ENCODE measurements around the gene KASH5.

KASH5 gene

GRCh38 chr19:49395581-49396407 is 7.7 kb downstream of the KASH5 start:
- no peak for DNase-seq (ENCODE audit: low spot score)

GRCh38 chr19:49396738-49397505 is 8.9 kb downstream of the KASH5 start:
- no peak for DNase-seq (ENCODE audit: low spot score)

GRCh38 chr19:49398001-49398615 is 10.1 kb downstream of the KASH5 start:
- no peak for DNase-seq (ENCODE audit: low spot score)

GRCh38 chr19:49398931-49399330 is 10.9 kb downstream of the KASH5 start:
- DNase-seq (ENCODE audit: low spot score), result no peak

GRCh38 chr19:49400029-49400428 is 12.0 kb downstream of the KASH5 start:
- no peak for DNase-seq (ENCODE audit: low spot score)

- no peak for DNase-seq (ENCODE audit: low spot score)
Measured at GRCh38 chr19:49403404-49404187, 15.5 kb downstream of the KASH5 start.

- DNase-seq (ENCODE audit: low spot score), result no peak
Measured at GRCh38 chr19:49407079-49407478, 19.0 kb downstream of the KASH5 start.

- DNase-seq (ENCODE audit: low spot score), result no peak
Measured at GRCh38 chr19:49407482-49408015, 19.5 kb downstream of the KASH5 start.

- DNase-seq (ENCODE audit: low spot score), result no peak
Measured at GRCh38 chr19:49408816-49409440, 20.9 kb downstream of the KASH5 start.

GRCh38 chr19:49409441-49410029 is 21.5 kb downstream of the KASH5 start:
- DNase-seq (ENCODE audit: low spot score), result no peak

GRCh38 chr19:49411681-49412326 is 23.8 kb downstream of the KASH5 start:
- DNase-seq (ENCODE audit: low spot score), result no peak

- no peak for DNase-seq (ENCODE audit: low spot score)
Measured at GRCh38 chr19:49413348-49413747, 25.3 kb downstream of the KASH5 start.

GRCh38 chr19:49414256-49414655 is 26.2 kb downstream of the KASH5 start:
- no peak for DNase-seq (ENCODE audit: low spot score)

GRCh38 chr19:49415102-49415809 is 27.2 kb downstream of the KASH5 start:
- DNase-seq (ENCODE audit: low spot score), result peak; percentile 44

GRCh38 chr19:49415810-49416200 is 27.8 kb downstream of the KASH5 start:
- no peak for DNase-seq (ENCODE audit: low spot score)

GRCh38 chr19:49417088-49417487 is 29.0 kb downstream of the KASH5 start:
- no peak for DNase-seq (ENCODE audit: low spot score)

- no peak for DNase-seq (ENCODE audit: low spot score)
Measured at GRCh38 chr19:49418511-49418910, 30.5 kb downstream of the KASH5 start.

- DNase-seq (ENCODE audit: low spot score), result no peak
Measured at GRCh38 chr19:49419173-49419572, 31.1 kb downstream of the KASH5 start.

GRCh38 chr19:49420227-49420626 is 32.2 kb downstream of the KASH5 start:
- no peak for DNase-seq (ENCODE audit: low spot score)
